ENCODE results near the gene PTRHD1. TPM values are rescaled to one million over a fixed set of nuclear protein-coding genes. Genes with fewer than 3 reads are reported as not detected.

The PTRHD1 gene
- total RNA-seq, 4 donors from 2014 or later, result 17.3 to 45.0 (median 37.3) TPM

GRCh38 chr2:24815171-24815570 is 22.0 kb upstream of the PTRHD1 start:
- H3K27me3 ChIP-seq, result no peaks in the 10 kb centered on the region
- no peak overlapping the region for H3K4me3 ChIP-seq
- no peaks in the 10 kb centered on the region for H3K9me3 ChIP-seq
- H3K4me1 ChIP-seq, result peaks cover 0 to 5% of the 10 kb centered on the region in 2 donors
- no peak overlapping the region for H3K27ac ChIP-seq
- TF ChIP-seq, protein P1, sequence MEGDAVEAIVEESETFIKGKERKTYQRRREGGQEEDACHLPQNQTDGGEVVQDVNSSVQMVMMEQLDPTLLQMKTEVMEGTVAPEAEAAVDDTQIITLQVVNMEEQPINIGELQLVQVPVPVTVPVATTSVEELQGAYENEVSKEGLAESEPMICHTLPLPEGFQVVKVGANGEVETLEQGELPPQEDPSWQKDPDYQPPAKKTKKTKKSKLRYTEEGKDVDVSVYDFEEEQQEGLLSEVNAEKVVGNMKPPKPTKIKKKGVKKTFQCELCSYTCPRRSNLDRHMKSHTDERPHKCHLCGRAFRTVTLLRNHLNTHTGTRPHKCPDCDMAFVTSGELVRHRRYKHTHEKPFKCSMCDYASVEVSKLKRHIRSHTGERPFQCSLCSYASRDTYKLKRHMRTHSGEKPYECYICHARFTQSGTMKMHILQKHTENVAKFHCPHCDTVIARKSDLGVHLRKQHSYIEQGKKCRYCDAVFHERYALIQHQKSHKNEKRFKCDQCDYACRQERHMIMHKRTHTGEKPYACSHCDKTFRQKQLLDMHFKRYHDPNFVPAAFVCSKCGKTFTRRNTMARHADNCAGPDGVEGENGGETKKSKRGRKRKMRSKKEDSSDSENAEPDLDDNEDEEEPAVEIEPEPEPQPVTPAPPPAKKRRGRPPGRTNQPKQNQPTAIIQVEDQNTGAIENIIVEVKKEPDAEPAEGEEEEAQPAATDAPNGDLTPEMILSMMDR (IDR thresholded peaks at IDR 0.05 in 4 of 5, conservative IDR thresholded peaks at IDR 0.05 in 1 of 5), result no peak
- no peak for TF ChIP-seq POLR2A (IDR thresholded peaks at IDR 0.05)
- DNase-seq (no peak), ATAC-seq (no peak)
- peaks cover 0 to 10% of the 10 kb centered on the region in 2 donors for H3K36me3 ChIP-seq
- in situ Hi-C loops (cut with MboI; ENCODE audit: low sequenced_read_pairs in 4 of 4), result no loop called here
- intact Hi-C loops (cut with DNase I; ENCODE audit: low total_unique reads), result no loop called here

DNA sequence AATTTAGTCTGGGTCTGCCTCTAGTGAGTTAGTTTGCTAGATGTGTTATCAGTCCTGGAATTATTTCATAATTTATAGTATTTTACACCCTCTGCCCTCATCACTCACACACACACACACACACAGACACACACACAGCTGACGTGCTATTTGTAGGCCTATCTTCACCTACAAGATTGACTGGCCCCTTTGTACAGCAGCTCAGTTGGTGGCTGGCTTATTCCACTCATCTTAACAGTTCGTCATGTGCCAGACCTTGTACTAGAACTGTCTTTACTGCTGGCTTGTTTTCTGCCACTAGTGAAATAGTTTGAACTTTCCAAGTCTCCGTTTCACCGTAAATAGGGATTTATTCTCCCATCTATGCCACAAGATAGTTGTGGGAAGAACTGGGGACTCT is 21.3 kb upstream of the PTRHD1 start:
- Histone ChIP-seq H3K36me3 (peaks cover 0 to 7% of the 10 kb centered on the region in 2 donors), H3K27me3 (no peaks in the 10 kb centered on the region), H3K4me1 (peaks cover 0 to 5% of the 10 kb centered on the region in 2 donors), H3K4me3 (no peak overlapping the region), H3K27ac (no peak overlapping the region), H3K9me3 (no peaks in the 10 kb centered on the region)
- in situ Hi-C loops (cut with MboI; ENCODE audit: low sequenced_read_pairs in 4 of 4) (no loop called here), intact Hi-C loops (cut with DNase I; ENCODE audit: low total_unique reads) (no loop called here)
- DNase-seq (no peak), ATAC-seq (no peak)
- TF ChIP-seq, protein P1 (IDR thresholded peaks at IDR 0.05 in 4 of 5, conservative IDR thresholded peaks at IDR 0.05 in 1 of 5), result no peak
- no peak for TF ChIP-seq POLR2A (IDR thresholded peaks at IDR 0.05)

- H3K36me3 ChIP-seq, result no peaks in the 10 kb centered on the region
- DNase-seq (no peak), ATAC-seq (no peak)
- H3K4me1 ChIP-seq, result peaks cover 0 to 5% of the 10 kb centered on the region in 2 donors
- H3K27me3 ChIP-seq, result no peaks in the 10 kb centered on the region
- H3K27ac ChIP-seq, result no peak overlapping the region
- intact Hi-C loops (cut with DNase I; ENCODE audit: low total_unique reads) (no loop called here), in situ Hi-C loops (cut with MboI; ENCODE audit: low sequenced_read_pairs in 4 of 4) (no loop called here)
- TF ChIP-seq, protein P1 (IDR thresholded peaks at IDR 0.05 in 4 of 5, conservative IDR thresholded peaks at IDR 0.05 in 1 of 5), result no peak
- no peak for TF ChIP-seq POLR2A (IDR thresholded peaks at IDR 0.05)
- no peaks in the 10 kb centered on the region for H3K9me3 ChIP-seq
- H3K4me3 ChIP-seq, result no peak overlapping the region
Measured at GRCh38 chr2:24813691-24814137, 20.5 kb upstream of the PTRHD1 start.

GRCh38 chr2:24809316-24810007 is 16.3 kb upstream of the PTRHD1 start:
- no peaks in the 10 kb centered on the region for H3K27me3 ChIP-seq
- no peaks in the 10 kb centered on the region for H3K9me3 ChIP-seq
- no peak for TF ChIP-seq POLR2A (IDR thresholded peaks at IDR 0.05)
- TF ChIP-seq, protein P1 (IDR thresholded peaks at IDR 0.05 in 4 of 5, conservative IDR thresholded peaks at IDR 0.05 in 1 of 5), result no peak
- in situ Hi-C loops (cut with MboI; ENCODE audit: low sequenced_read_pairs in 4 of 4), result no loop called here
- no peak for ATAC-seq
- H3K4me3 ChIP-seq, result no peak overlapping the region
- no peak overlapping the region for H3K27ac ChIP-seq
- intact Hi-C loops (cut with DNase I; ENCODE audit: low total_unique reads), result no loop called here
- H3K4me1 ChIP-seq, result peaks cover 0 to 5% of the 10 kb centered on the region in 2 donors
- no peak for DNase-seq
- H3K36me3 ChIP-seq, result no peaks in the 10 kb centered on the region
